SIG-M5 (cell line): Measurements from ENCODE around the gene TPM3.
A peak's percentile ranks its signal among the peaks of the same experiment; 100 is the strongest.
"Not testable (repeated sequence)": the region's sequence is repeated elsewhere in the genome, so short reads cannot be mapped to it uniquely, and the experiment has no call there.

Experiments
- DNase-seq: peaks from one replicate; lab custom pipeline; 2025; lab: John Stamatoyannopoulos, UW

The TPM3 gene

GRCh38 chr1:154191990-154192461 lies at the start of gene TPM3:
Gene TPM3 (minus strand): TSS chr1:154192100. CDS start chr1:154192018, 82 bp downstream.
- DNase-seq = peak; percentile 76

- no peak for DNase-seq
These were observed 48.5 kb upstream of the TPM3 start for GRCh38 chr1:154240294-154240833.

GRCh38 chr1:154239491-154239890 lies 47.6 kb upstream of the TPM3 start:
- DNase-seq = no peak

- DNase-seq = no peak
These were observed 46.1 kb upstream of the TPM3 start for GRCh38 chr1:154237880-154238506.

- DNase-seq = no peak
These were observed 45.5 kb upstream of the TPM3 start for GRCh38 chr1:154237435-154237834.

- DNase-seq = no peak
These were observed 45.0 kb upstream of the TPM3 start for GRCh38 chr1:154236855-154237254.

GRCh38 chr1:154233127-154233526 lies 41.2 kb upstream of the TPM3 start:
- not testable (repeated sequence) for DNase-seq

- DNase-seq = not testable (repeated sequence)
These were observed 39.2 kb upstream of the TPM3 start for GRCh38 chr1:154231112-154231511.

GRCh38 chr1:154225370-154225769 lies 33.5 kb upstream of the TPM3 start:
- no peak for DNase-seq

- no peak for DNase-seq
These were observed 31.7 kb upstream of the TPM3 start for GRCh38 chr1:154223621-154224020.

GRCh38 chr1:154222918-154223317 lies 31.0 kb upstream of the TPM3 start:
- DNase-seq = no peak

- DNase-seq = no peak
These were observed 30.6 kb upstream of the TPM3 start for GRCh38 chr1:154222518-154222917.

- DNase-seq = no peak
These were observed 29.5 kb upstream of the TPM3 start for GRCh38 chr1:154221278-154222001.

GRCh38 chr1:154220970-154221277 lies 29.0 kb upstream of the TPM3 start:
- no peak for DNase-seq

GRCh38 chr1:154220071-154220969 lies 28.4 kb upstream of the TPM3 start, which contains the start of gene UBAP2L:
Gene UBAP2L (plus strand): TSS chr1:154220955. CDS start chr1:154225124, 4,169 bp downstream.
- DNase-seq = peak; percentile 99

GRCh38 chr1:154219541-154219940 lies 27.6 kb upstream of the TPM3 start:
- DNase-seq = no peak

GRCh38 chr1:154218545-154218944 lies 26.6 kb upstream of the TPM3 start:
- DNase-seq = no peak

- DNase-seq = no peak
These were observed 21.4 kb upstream of the TPM3 start for GRCh38 chr1:154213274-154213673.

GRCh38 chr1:154212083-154212482 lies 20.2 kb upstream of the TPM3 start:
- no peak for DNase-seq

GRCh38 chr1:154208677-154209388 lies 16.9 kb upstream of the TPM3 start:
- DNase-seq = no peak

- DNase-seq = no peak
These were observed 15.4 kb upstream of the TPM3 start for GRCh38 chr1:154207262-154207661.

- no peak for DNase-seq
These were observed 14.3 kb upstream of the TPM3 start, which contains the start of gene CFAP141 for GRCh38 chr1:154206196-154206595. Gene CFAP141 (minus strand): TSS chr1:154206333. CDS start chr1:154206307, 26 bp downstream.
